Endothelial cell (in vitro differentiated cells): ENCODE data around the gene GRIK3. TPM values are rescaled to one million over a fixed set of nuclear protein-coding genes. Genes with fewer than 3 reads are reported as not detected.

Experiments
- DNase-seq: peaks from one replicate; pipeline ENCODE4 v3.0.0; 2021; ENCODE audit warnings: low spot score
- H3K27ac Mint-ChIP-seq: one replicate; pipeline ENCODE4 v1.8.0; 2021; ENCODE audit warnings: mixed read lengths, inconsistent platforms; ENCODE audit not compliant: unreplicated experiment
- H3K27me3 Mint-ChIP-seq: one replicate; pipeline ENCODE4 v1.8.0; 2021; ENCODE audit warnings: mild to moderate bottlenecking, moderate library complexity, mixed read lengths, inconsistent platforms; ENCODE audit not compliant: unreplicated experiment
- H3K36me3 Mint-ChIP-seq: one replicate; pipeline ENCODE4 v1.8.0; 2021; ENCODE audit warnings: mild to moderate bottlenecking, low read depth, mixed read lengths, inconsistent platforms; ENCODE audit not compliant: unreplicated experiment
- H3K4me1 Mint-ChIP-seq: one replicate; pipeline ENCODE4 v1.8.0; 2021; ENCODE audit warnings: mild to moderate bottlenecking, mixed read lengths, inconsistent platforms; ENCODE audit not compliant: unreplicated experiment
- H3K4me3 Mint-ChIP-seq: one replicate; pipeline ENCODE4 v1.8.0; 2021; ENCODE audit warnings: mild to moderate bottlenecking, mixed read lengths, inconsistent platforms; ENCODE audit not compliant: unreplicated experiment
- H3K9me3 Mint-ChIP-seq: one replicate; pipeline ENCODE4 v1.8.0; 2021; ENCODE audit warnings: mixed read lengths, inconsistent platforms; ENCODE audit not compliant: unreplicated experiment
- CTCF ChIP-seq: fragments of 200-600 bp; sonication (generic); IDR thresholded peaks from one replicate; pipeline ENCODE4 v1.5.0; 2021; ENCODE audit warnings: antibody characterized with exemption; ENCODE audit not compliant: unreplicated experiment
- total RNA-seq: library from RNA; stranded (reverse); fragmentation: NEBNext Ultra II Directional; extraction: Animal tissue kit (Norgen Biotek cat#: 25700); gene quantifications from one replicate; pipeline ENCODE4 v1.2.1, GENCODE V29; 2021; ENCODE audit not compliant: unreplicated experiment

GRIK3 gene
- total RNA-seq, 1 donor from 2014 or later: 0.05 TPM

- H3K9me3 Mint-ChIP-seq: no peaks in the 10 kb centered on the region
Observed at GRCh38 chr1:36968730-36969129, 65.6 kb downstream of the GRIK3 start.

DNA sequence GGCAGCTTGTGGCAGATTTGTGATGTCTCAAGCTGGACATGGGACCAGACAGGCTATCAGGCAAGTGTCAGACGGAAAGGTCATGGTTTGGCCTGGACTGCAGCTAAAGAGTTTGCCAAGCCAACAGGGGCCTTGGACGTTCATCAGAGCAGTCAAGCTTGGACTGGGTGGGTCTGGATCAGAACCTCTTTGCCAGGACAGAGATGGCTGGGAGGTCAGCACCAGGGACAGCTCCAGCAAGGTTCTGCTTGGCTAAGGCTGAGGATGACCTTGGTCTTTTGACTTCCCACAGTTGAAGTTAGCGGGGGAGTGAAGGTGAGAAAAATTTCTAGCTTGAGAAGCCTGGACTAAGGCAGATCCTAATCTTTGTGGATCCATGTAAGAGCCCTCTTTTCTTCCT, 68.1 kb downstream of the GRIK3 start:
- H3K27ac Mint-ChIP-seq: no peak overlapping the region
- peaks cover 4% of the 10 kb centered on the region for H3K4me1 Mint-ChIP-seq
- no peak for TF ChIP-seq CTCF
- peaks cover 7% of the 10 kb centered on the region for H3K27me3 Mint-ChIP-seq
- H3K4me3 Mint-ChIP-seq: no peak overlapping the region
- H3K36me3 Mint-ChIP-seq: peaks cover 4% of the 10 kb centered on the region
- no peaks in the 10 kb centered on the region for H3K9me3 Mint-ChIP-seq
- DNase-seq: peak; percentile 58

More at GRCh38 chr1:36968730-36969129, 65.6 kb downstream of the GRIK3 start:
- Mint-ChIP-seq H3K4me3 (no peak overlapping the region), H3K4me1 (no peaks in the 10 kb centered on the region), H3K36me3 (no peaks in the 10 kb centered on the region), H3K27ac (no peak overlapping the region), H3K27me3 (peaks cover 7% of the 10 kb centered on the region)
- no peak for TF ChIP-seq CTCF
- DNase-seq: no peak

- TF ChIP-seq CTCF: no peak
- Mint-ChIP-seq H3K27ac (no peak overlapping the region), H3K4me3 (no peak overlapping the region), H3K4me1 (peaks cover 4% of the 10 kb centered on the region), H3K36me3 (peaks cover 4% of the 10 kb centered on the region), H3K27me3 (peaks cover 11% of the 10 kb centered on the region), H3K9me3 (no peaks in the 10 kb centered on the region)
- no peak for DNase-seq
Observed at GRCh38 chr1:36965275-36966159, 68.8 kb downstream of the GRIK3 start.

GRCh38 chr1:36964830-36965229, 69.5 kb downstream of the GRIK3 start:
- no peak for TF ChIP-seq CTCF
- H3K4me1 Mint-ChIP-seq: peaks cover 4% of the 10 kb centered on the region
- H3K4me3 Mint-ChIP-seq: no peak overlapping the region
- no peaks in the 10 kb centered on the region for H3K9me3 Mint-ChIP-seq
- no peak for DNase-seq
- H3K27ac Mint-ChIP-seq: no peak overlapping the region
- peaks cover 11% of the 10 kb centered on the region for H3K27me3 Mint-ChIP-seq
- peaks cover 4% of the 10 kb centered on the region for H3K36me3 Mint-ChIP-seq

DNA sequence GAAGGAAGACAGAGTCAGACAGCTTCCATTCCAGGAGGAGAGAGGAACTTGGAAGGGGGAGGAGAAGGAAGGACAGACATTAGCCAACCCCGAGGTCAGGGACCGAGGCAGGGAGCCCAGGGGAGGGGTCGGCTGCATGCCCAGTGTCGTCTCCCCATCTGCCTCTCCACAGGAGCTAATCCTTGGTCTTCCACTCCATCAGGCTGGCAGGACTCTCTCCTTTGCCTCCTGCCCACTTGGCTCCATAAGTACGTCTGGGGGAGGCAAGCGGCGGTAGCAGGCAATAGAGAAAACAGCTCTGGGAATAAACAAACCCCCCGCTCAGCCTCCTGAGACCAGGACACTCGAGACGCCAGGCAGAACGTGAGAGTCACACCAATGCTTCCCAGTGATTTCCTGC, 71.3 kb downstream of the GRIK3 start:
- Mint-ChIP-seq H3K9me3 (no peaks in the 10 kb centered on the region), H3K27me3 (peaks cover 19% of the 10 kb centered on the region), H3K27ac (no peak overlapping the region), H3K4me1 (peaks cover 4% of the 10 kb centered on the region), H3K36me3 (peaks cover 6% of the 10 kb centered on the region), H3K4me3 (no peak overlapping the region)
- DNase-seq: no peak
- TF ChIP-seq CTCF: no peak
